ENCODE results near the gene PLXNC1.

Gene PLXNC1

GRCh38 chr12:94172973-94173372, 24.6 kb downstream of the PLXNC1 start:
- no peaks in the 10 kb centered on the region for H3F3A ChIP-seq (ENCODE audit: insufficient read depth, low read length)
- H3K27ac ChIP-seq (ENCODE audit: low read depth, low read length, poor library complexity, severe bottlenecking) = no peak overlapping the region
- no peak overlapping the region for H3K9ac ChIP-seq (ENCODE audit: low read length)
- H3K4me3 ChIP-seq (ENCODE audit: low read depth, low read length, poor library complexity, severe bottlenecking) = no peak overlapping the region
- no peaks in the 10 kb centered on the region for H3K79me2 ChIP-seq (ENCODE audit: insufficient read depth, low read length)
- TF ChIP-seq CTCF (IDR thresholded peaks at IDR 0.05; ENCODE audit: low read length) (no peak), EZH2 (IDR thresholded peaks at IDR 0.05; ENCODE audit: borderline replicate concordance, low read length) (no peak)
- H3K27me3 ChIP-seq (ENCODE audit: insufficient read depth, low read length) = no peaks in the 10 kb centered on the region
- peaks cover 37% of the 10 kb centered on the region for H3K4me1 ChIP-seq (ENCODE audit: insufficient read depth, low read length, severe bottlenecking)
- no peak overlapping the region for H2AFZ ChIP-seq (ENCODE audit: low read length)
- no peaks in the 10 kb centered on the region for H3K9me2 ChIP-seq (ENCODE audit: low read depth, low read length)
- H3K36me3 ChIP-seq (ENCODE audit: insufficient read depth, low read length) = no peaks in the 10 kb centered on the region
- no peak overlapping the region for H3K4me2 ChIP-seq (ENCODE audit: low read length)
- H4K20me1 ChIP-seq (ENCODE audit: insufficient read depth, low read length) = no peaks in the 10 kb centered on the region
- H3K9me3 ChIP-seq (ENCODE audit: low read length) = no peaks in the 10 kb centered on the region

DNA sequence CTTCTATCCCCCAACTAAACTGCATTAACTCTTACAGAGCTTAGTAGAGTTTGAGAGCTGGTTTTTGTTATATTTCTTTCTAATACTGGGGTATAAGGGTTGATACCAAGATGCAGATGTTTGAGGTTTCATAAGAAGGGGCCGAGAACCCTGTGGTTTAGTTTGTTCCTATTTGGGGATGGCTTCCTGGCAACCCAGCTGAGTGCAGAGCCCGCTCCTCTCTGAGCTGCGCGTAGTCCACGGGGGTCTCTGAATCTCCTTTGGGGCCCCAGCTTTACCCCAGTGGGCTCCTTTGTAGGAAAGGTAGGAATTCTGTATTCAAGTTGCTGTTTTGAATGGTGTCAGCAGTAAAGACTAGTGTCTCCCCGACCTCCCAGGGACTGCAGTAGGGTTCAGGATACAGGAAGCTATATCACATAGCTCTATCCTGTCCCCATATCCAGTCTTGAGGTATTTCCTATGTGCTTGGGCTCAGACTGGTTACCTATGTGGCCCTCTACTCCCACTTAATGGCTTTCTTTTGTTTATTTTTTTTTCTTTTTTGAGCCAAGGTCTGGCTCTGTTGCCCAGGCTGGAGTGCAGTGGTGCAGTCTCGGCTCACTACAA, 25.4 kb downstream of the PLXNC1 start:
- H3K79me2 ChIP-seq (ENCODE audit: insufficient read depth, low read length) = no peaks in the 10 kb centered on the region
- no peaks in the 10 kb centered on the region for H3K27me3 ChIP-seq (ENCODE audit: insufficient read depth, low read length)
- H3K9ac ChIP-seq (ENCODE audit: low read length) = no peak overlapping the region
- no peak for TF ChIP-seq CTCF (IDR thresholded peaks at IDR 0.05; ENCODE audit: low read length)
- no peak for TF ChIP-seq EZH2 (IDR thresholded peaks at IDR 0.05; ENCODE audit: borderline replicate concordance, low read length)
- H3F3A ChIP-seq (ENCODE audit: insufficient read depth, low read length) = no peaks in the 10 kb centered on the region
- H3K4me3 ChIP-seq (ENCODE audit: low read depth, low read length, poor library complexity, severe bottlenecking) = no peak overlapping the region
- no peaks in the 10 kb centered on the region for H3K9me2 ChIP-seq (ENCODE audit: low read depth, low read length)
- no peak overlapping the region for H3K27ac ChIP-seq (ENCODE audit: low read depth, low read length, poor library complexity, severe bottlenecking)
- H2AFZ ChIP-seq (ENCODE audit: low read length) = no peak overlapping the region
- H4K20me1 ChIP-seq (ENCODE audit: insufficient read depth, low read length) = no peaks in the 10 kb centered on the region
- peaks cover 37% of the 10 kb centered on the region for H3K4me1 ChIP-seq (ENCODE audit: insufficient read depth, low read length, severe bottlenecking)
- H3K36me3 ChIP-seq (ENCODE audit: insufficient read depth, low read length) = no peaks in the 10 kb centered on the region
- peak overlapping the region; percentile 23; the same call in 1 of the 2 replicates for H3K4me2 ChIP-seq (ENCODE audit: low read length)
- no peaks in the 10 kb centered on the region for H3K9me3 ChIP-seq (ENCODE audit: low read length)

GRCh38 chr12:94174576-94174975, 26.2 kb downstream of the PLXNC1 start:
- no peak for TF ChIP-seq CTCF (IDR thresholded peaks at IDR 0.05; ENCODE audit: low read length)
- no peak for TF ChIP-seq EZH2 (IDR thresholded peaks at IDR 0.05; ENCODE audit: borderline replicate concordance, low read length)

More at GRCh38 chr12:94174576-94174975, 26.2 kb downstream of the PLXNC1 start:
- no peaks in the 10 kb centered on the region for H3K36me3 ChIP-seq (ENCODE audit: insufficient read depth, low read length)
- H4K20me1 ChIP-seq (ENCODE audit: insufficient read depth, low read length) = no peaks in the 10 kb centered on the region
- H2AFZ ChIP-seq (ENCODE audit: low read length) = no peak overlapping the region
- no peak overlapping the region for H3K9ac ChIP-seq (ENCODE audit: low read length)
- no peaks in the 10 kb centered on the region for H3F3A ChIP-seq (ENCODE audit: insufficient read depth, low read length)
- H3K4me3 ChIP-seq (ENCODE audit: low read depth, low read length, poor library complexity, severe bottlenecking) = no peak overlapping the region
- H3K79me2 ChIP-seq (ENCODE audit: insufficient read depth, low read length) = no peaks in the 10 kb centered on the region
- H3K27me3 ChIP-seq (ENCODE audit: insufficient read depth, low read length) = no peaks in the 10 kb centered on the region
- H3K27ac ChIP-seq (ENCODE audit: low read depth, low read length, poor library complexity, severe bottlenecking) = no peak overlapping the region
- H3K4me2 ChIP-seq (ENCODE audit: low read length) = peak overlapping the region; percentile 23; the same call in 1 of the 2 replicates
- no peaks in the 10 kb centered on the region for H3K9me2 ChIP-seq (ENCODE audit: low read depth, low read length)
- peaks cover 37% of the 10 kb centered on the region for H3K4me1 ChIP-seq (ENCODE audit: insufficient read depth, low read length, severe bottlenecking)
- no peaks in the 10 kb centered on the region for H3K9me3 ChIP-seq (ENCODE audit: low read length)

Data from OCI-LY1 (cell line).